Parathyroid adenoma (tissue), 2 donors: ENCODE measurements around the gene TBL1XR1.
"Not testable (repeated sequence)": the region's sequence is repeated elsewhere in the genome, so short reads cannot be mapped to it uniquely, and the experiment has no call there.

Source experiments
- H2AFZ ChIP-seq: fragments of 300-600 bp; sonication (generic); one replicate; pipeline ENCODE4 v1.7.0; 2017; ENCODE audit warnings: antibody characterized with exemption, mild to moderate bottlenecking
- H3K27ac ChIP-seq: fragments of 300-600 bp; sonication (generic); one replicate; pipeline ENCODE4 v1.7.0; 2017
- H3K27me3 ChIP-seq: fragments of 300-600 bp; sonication (generic); one replicate; pipeline ENCODE4 v1.7.0; 2017; ENCODE audit warnings: low read length; ENCODE audit not compliant: control insufficient read depth, insufficient read depth
- H3K36me3 ChIP-seq: fragments of 300-600 bp; sonication (generic); one replicate; pipeline ENCODE4 v1.7.0; 2017; ENCODE audit warnings: low read length; ENCODE audit not compliant: control insufficient read depth, insufficient read depth
- H3K4me1 ChIP-seq: fragments of 300-600 bp; sonication (generic); one replicate; pipeline ENCODE4 v1.7.0; 2017; ENCODE audit warnings: control low read depth
- H3K4me2 ChIP-seq: fragments of 300-600 bp; sonication (generic); one replicate; pipeline ENCODE4 v1.7.0; 2017; ENCODE audit warnings: low read length
- H3K4me3 ChIP-seq: fragments of 300-600 bp; sonication (generic); one replicate; pipeline ENCODE4 v1.7.0; 2017; ENCODE audit warnings: low read depth, low read length
- H3K79me2 ChIP-seq: fragments of 300-600 bp; sonication (generic); one replicate; pipeline ENCODE4 v1.7.0; 2017; ENCODE audit warnings: control low read depth
- H3K9ac ChIP-seq: fragments of 300-600 bp; sonication (generic); one replicate; pipeline ENCODE4 v1.7.0; 2017; ENCODE audit warnings: mild to moderate bottlenecking
- H3K9me3 ChIP-seq: fragments of 300-600 bp; sonication (generic); one replicate; pipeline ENCODE4 v1.7.0; 2017; ENCODE audit warnings: low read length; ENCODE audit not compliant: control insufficient read depth
- TF ChIP-seq, protein P1 (sequence below): fragments of 300-600 bp; sonication (generic); IDR thresholded peaks from one replicate; pipeline ENCODE4 v1.7.0; 2017; ENCODE audit warnings: antibody characterized with exemption, mild to moderate bottlenecking
- donor health status: primary hyperparathyroidism.

The TBL1XR1 gene

DNA sequence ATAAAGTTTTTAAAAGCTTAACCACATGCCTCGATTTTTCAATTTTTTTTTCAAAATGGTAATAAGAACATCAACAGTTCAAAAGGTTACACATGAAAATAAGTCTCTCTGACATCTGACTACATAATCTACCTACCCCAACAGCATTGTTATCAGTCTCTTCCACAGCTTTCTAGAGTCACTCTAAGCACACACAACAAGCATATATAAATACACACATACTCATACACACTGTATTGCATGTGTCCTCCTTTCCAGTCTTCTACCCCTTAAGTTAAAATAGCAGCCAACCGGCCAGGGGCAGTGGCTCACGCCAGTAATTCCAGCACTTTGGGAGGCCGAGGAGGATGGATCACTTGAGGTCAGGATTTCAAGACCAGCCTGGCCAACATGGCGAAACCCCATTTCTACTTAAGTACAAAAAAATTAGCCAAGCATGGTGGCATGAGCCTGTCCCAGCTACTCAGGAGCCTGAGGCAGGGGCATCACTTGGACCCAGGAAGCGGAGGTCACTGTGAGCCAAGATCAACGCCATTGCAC lies 12.2 kb downstream of the TBL1XR1 start:
- Histone ChIP-seq H3K79me2 (peaks cover 74% of the 10 kb centered on the region), H3K4me1 (peaks cover 6% of the 10 kb centered on the region), H3K9me3 (no peaks in the 10 kb centered on the region), H3K4me3 (no peak overlapping the region), H3K27ac (no peak overlapping the region), H3K27me3 (no peaks in the 10 kb centered on the region), H2AFZ (no peak overlapping the region), H3K9ac (no peak overlapping the region), H3K4me2 (no peak overlapping the region), H3K36me3 (no peaks in the 10 kb centered on the region)
- TF ChIP-seq, protein P1, sequence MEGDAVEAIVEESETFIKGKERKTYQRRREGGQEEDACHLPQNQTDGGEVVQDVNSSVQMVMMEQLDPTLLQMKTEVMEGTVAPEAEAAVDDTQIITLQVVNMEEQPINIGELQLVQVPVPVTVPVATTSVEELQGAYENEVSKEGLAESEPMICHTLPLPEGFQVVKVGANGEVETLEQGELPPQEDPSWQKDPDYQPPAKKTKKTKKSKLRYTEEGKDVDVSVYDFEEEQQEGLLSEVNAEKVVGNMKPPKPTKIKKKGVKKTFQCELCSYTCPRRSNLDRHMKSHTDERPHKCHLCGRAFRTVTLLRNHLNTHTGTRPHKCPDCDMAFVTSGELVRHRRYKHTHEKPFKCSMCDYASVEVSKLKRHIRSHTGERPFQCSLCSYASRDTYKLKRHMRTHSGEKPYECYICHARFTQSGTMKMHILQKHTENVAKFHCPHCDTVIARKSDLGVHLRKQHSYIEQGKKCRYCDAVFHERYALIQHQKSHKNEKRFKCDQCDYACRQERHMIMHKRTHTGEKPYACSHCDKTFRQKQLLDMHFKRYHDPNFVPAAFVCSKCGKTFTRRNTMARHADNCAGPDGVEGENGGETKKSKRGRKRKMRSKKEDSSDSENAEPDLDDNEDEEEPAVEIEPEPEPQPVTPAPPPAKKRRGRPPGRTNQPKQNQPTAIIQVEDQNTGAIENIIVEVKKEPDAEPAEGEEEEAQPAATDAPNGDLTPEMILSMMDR = no peak

DNA sequence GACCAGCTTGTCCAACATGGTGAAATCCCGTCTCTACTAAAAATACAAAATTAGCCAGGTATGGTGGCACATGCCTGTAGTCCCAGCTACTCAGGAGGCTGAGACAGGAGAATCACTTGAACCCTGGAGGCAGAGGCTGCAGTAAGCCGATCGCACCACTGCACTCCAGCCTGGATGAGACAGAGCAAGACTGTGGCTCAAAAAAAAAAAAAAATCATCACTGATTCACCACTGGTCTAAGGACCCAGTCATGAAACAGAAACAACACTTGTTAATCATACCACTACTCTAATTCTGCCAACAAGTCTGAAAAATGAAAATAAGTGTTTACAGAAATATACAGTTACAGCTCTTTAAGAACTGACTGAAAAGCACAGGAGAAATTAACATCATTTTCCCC lies 12.7 kb downstream of the TBL1XR1 start:
- H3K4me1 ChIP-seq, H3K27ac ChIP-seq, H2AFZ ChIP-seq, H3K4me2 ChIP-seq, H3K4me3 ChIP-seq, H3K9ac ChIP-seq, H3K9me3 ChIP-seq, H3K27me3 ChIP-seq, H3K36me3 ChIP-seq: not testable (repeated sequence)
- peaks cover 74% of the 10 kb centered on the region for H3K79me2 ChIP-seq

DNA sequence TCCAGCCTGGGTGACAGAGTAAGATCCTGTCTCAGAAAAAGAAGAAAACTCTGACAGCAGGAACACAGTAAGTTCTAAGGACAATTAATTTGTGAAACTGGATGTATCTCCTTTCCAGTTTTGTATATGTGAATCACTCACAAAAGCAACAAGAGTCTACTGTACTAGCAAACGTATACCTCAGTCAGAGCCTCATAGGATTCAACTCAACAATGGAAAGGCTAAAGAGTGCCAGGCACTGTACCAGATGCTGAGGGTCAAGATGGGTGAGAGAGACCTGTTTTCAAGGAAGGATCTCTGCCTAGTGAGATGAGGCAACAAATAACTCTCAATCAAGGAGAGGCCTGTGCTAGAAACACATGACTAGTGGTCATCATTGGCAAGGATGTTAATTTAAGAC lies 14.9 kb downstream of the TBL1XR1 start:
- H3K9me3 ChIP-seq = no peaks in the 10 kb centered on the region
- no peak overlapping the region for H3K9ac ChIP-seq
- no peak overlapping the region for H3K4me3 ChIP-seq
- H3K27ac ChIP-seq = no peak overlapping the region
- peaks cover 71% of the 10 kb centered on the region for H3K79me2 ChIP-seq
- no peaks in the 10 kb centered on the region for H3K36me3 ChIP-seq
- H3K4me1 ChIP-seq = peaks cover 6% of the 10 kb centered on the region
- H3K27me3 ChIP-seq = no peaks in the 10 kb centered on the region
- TF ChIP-seq, protein P1 = no peak
- no peak overlapping the region for H2AFZ ChIP-seq
- no peak overlapping the region for H3K4me2 ChIP-seq

DNA sequence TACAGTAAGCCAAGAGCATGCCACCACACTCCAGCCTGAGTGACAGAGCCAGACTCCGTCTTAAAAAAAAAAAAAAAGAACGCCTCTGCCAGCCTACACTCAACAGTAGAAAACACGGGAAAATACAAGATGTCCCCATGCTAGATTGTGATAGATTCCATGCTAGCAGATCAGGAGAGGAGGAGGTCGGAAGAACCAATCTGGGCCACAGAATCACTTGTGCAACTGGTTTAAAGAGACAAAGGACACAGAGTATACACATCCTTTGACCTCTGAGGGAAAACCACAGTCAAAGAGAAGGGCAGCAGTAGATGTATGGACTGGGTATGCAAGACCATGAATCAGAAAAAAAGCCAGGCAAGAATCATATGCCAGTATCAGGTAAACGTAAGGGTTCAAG lies 15.9 kb downstream of the TBL1XR1 start:
- Histone ChIP-seq H3K4me2 (no peak overlapping the region), H3K4me1 (peaks cover 5% of the 10 kb centered on the region), H3K36me3 (no peaks in the 10 kb centered on the region), H2AFZ (no peak overlapping the region), H3K79me2 (peaks cover 73% of the 10 kb centered on the region), H3K9me3 (no peaks in the 10 kb centered on the region), H3K27ac (no peak overlapping the region), H3K9ac (no peak overlapping the region), H3K27me3 (no peaks in the 10 kb centered on the region), H3K4me3 (no peak overlapping the region)
- TF ChIP-seq, protein P1 = no peak

DNA sequence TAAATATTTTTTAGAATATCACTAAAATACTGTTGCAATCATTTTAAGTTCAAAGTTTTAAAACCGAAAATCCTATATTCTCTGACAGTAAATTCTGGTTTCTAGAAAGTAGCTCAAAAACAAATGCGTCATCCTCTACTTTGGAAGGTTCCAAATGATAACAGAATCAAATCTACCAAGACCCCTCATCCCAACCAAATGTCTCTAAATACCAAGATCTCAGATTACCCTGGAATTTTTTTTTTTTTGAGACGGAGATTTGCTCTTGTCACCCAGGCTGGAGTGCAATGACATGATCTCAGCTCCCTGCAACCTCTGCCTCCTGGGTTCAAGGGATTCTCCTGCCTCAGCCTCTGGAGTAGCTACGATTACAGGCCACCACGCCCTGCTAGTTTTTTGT lies 16.8 kb downstream of the TBL1XR1 start:
- Histone ChIP-seq H3K27ac (no peak overlapping the region), H3K4me3 (no peak overlapping the region), H3K79me2 (peaks cover 72% of the 10 kb centered on the region), H3K27me3 (no peaks in the 10 kb centered on the region), H3K36me3 (no peaks in the 10 kb centered on the region), H3K4me2 (no peak overlapping the region), H3K9me3 (no peaks in the 10 kb centered on the region), H3K9ac (no peak overlapping the region), H2AFZ (no peak overlapping the region), H3K4me1 (no peaks in the 10 kb centered on the region)
- TF ChIP-seq, protein P1 = no peak
